GM18951 (cell line): ENCODE data around the gene ASPRV1.

Source experiments
- POLR2A ChIP-seq: IDR thresholded peaks from 4 replicates; pipeline ENCODE4 v1.6.1; 2011; ENCODE audit warnings: mild to moderate bottlenecking; ENCODE audit not compliant: insufficient read length, insufficient read depth; ENCODE audit errors: extremely low read depth
- in situ Hi-C: fragments of 300-500 bp; cut with MboI; formaldehyde crosslinking; loops from one replicate; pipeline ENCODE4 v1.12.0; 2022; ENCODE audit warnings: low sequenced_read_pairs, mixed read lengths, inconsistent platforms; ENCODE audit not compliant: unreplicated experiment

ASPRV1 gene

GRCh38 chr2:69935011-69935410, 26.4 kb downstream of the ASPRV1 start:
- TF ChIP-seq POLR2A, result no peak
- in situ Hi-C loops, result no loop called here

- in situ Hi-C loops, result no loop called here
- TF ChIP-seq POLR2A, result no peak
Observed at GRCh38 chr2:69934614-69934908, 26.9 kb downstream of the ASPRV1 start.

- in situ Hi-C loops, result no loop called here
- no peak for TF ChIP-seq POLR2A
Observed at GRCh38 chr2:69933839-69934613, 27.4 kb downstream of the ASPRV1 start.

DNA sequence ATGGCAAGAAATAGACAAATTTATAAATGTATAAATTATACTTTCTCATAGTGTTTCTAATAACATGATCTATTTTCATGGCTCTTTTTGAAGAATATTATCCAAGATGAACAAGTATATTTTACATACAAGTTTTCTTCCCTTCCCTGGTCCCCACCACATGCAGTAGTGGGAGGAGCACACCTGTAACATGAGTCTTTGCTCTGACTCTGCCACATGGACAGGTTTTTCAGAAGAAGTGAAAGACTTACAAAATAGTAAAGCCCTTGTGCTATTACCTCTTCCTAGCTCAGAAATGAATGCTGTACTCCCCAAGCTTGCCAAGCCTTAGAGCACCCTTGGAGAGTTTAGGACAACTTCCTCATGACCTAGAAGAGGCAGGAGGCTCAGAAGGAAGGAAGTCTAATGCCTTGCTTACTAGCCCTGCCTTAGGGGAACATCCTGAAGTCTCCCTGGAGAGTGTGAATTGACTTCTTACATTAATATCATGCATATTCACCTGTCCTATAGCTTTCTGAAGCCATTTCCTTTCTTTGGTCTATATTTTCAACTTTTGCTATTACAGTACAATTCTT, 28.1 kb downstream of the ASPRV1 start:
- in situ Hi-C loops, result no loop called here

DNA sequence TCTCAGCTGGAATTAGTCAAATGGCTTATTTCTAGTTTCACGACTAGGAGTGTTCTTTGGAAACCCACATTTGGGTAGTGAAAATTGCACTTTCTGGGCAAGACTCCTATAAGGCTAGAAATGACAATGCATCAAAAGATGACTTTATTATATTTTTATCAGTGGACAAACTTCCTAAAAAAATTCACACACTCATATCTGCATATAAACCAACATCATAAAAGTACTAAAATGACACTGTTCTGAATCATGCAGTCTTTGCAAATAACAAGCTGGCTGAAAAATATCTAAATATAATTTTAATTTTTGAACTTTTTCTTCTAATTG, 28.9 kb downstream of the ASPRV1 start:
- no peak for TF ChIP-seq POLR2A
- in situ Hi-C loops, result no loop called here

More for the DNA sequence above, 28.1 kb downstream of the ASPRV1 start:
- TF ChIP-seq POLR2A, result no peak

- in situ Hi-C loops, result no loop called here
- TF ChIP-seq POLR2A, result no peak
Observed at GRCh38 chr2:69931832-69932595, 29.4 kb downstream of the ASPRV1 start.

DNA sequence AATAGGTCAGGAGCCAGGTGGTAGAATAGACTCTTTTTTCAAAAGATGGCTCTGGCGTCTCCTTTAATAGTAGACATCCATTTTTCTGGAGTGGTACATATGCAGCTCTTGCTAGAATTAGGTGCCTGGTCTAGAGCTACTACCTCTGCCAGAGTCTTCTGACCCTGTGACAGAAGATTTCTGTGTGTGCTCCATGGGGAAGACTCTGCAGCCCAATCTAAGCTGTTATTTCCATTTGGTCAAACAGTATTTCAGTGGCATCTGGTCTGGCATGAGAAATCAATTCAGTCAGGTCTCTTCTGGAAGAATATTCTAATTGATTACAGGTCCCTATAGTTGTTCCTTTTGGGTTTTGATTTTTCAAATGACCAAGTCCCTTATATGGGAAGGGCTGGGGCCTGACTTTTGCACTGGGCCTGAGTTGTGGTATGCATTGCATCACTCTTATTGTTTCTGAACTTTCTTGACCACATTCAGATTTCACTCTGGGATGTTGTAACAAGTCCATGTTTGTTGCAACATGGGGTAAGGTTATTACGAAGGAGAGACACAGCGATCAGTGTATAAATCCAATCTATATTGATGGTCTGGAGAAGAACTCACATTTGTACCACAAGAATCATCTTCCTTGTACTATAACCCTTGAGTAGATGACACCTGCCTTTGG, 34.4 kb downstream of the ASPRV1 start:
- in situ Hi-C loops, result no loop called here
- no peak for TF ChIP-seq POLR2A

GRCh38 chr2:69923116-69923515, 38.3 kb downstream of the ASPRV1 start:
- in situ Hi-C loops, result no loop called here
- TF ChIP-seq POLR2A, result no peak

DNA sequence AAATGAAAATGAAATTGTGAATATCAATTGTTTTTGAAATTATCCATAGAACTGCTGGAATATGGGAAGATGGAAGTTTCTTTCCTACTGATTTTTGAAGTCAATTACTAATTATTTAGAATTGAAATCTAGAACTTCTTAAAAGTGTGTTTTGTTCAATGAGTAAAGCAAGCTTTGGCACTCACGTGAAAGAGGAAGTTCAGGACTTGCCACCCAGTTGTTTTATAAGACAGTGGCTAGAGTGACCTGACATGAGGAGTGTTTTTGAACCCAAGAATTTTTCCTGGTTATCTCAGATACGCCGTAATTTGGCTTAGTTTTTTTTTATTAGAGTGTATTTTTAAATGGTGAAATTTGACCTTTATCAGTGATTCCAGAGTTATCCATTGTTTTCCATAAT, 43.0 kb downstream of the ASPRV1 start:
- no peak for TF ChIP-seq POLR2A
- in situ Hi-C loops, result loop anchor here (10.0 kb wide), 1 partner anchor 156 kb away; no protein-coding TSS in a partner anchor

DNA sequence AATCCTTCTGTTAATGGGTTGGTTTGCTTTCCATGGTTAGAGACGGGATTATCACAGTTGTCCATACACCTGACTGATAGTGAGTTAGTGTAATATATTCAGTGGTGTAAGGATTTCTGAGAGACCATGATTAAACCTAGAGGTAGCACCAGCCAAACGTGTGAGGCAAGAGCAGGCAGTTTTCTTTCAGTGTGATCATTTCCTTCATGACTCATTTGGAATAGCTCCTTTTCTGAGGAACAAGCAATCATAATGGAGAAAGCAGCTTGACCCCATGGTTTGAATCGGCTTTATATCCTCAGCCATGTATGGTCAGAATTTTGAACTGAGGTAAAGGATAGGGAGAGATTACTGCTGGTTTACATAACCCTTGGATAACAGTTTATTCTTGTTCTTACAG, 43.6 kb downstream of the ASPRV1 start:
- in situ Hi-C loops, result loop anchor here (10.0 kb wide), 1 partner anchor 157 kb away; no protein-coding TSS in a partner anchor
- TF ChIP-seq POLR2A, result no peak

GRCh38 chr2:69916106-69916505, 45.3 kb downstream of the ASPRV1 start:
- no peak for TF ChIP-seq POLR2A
- in situ Hi-C loops, result loop anchor here (10.0 kb wide), 1 partner anchor 159 kb away; no protein-coding TSS in a partner anchor

DNA sequence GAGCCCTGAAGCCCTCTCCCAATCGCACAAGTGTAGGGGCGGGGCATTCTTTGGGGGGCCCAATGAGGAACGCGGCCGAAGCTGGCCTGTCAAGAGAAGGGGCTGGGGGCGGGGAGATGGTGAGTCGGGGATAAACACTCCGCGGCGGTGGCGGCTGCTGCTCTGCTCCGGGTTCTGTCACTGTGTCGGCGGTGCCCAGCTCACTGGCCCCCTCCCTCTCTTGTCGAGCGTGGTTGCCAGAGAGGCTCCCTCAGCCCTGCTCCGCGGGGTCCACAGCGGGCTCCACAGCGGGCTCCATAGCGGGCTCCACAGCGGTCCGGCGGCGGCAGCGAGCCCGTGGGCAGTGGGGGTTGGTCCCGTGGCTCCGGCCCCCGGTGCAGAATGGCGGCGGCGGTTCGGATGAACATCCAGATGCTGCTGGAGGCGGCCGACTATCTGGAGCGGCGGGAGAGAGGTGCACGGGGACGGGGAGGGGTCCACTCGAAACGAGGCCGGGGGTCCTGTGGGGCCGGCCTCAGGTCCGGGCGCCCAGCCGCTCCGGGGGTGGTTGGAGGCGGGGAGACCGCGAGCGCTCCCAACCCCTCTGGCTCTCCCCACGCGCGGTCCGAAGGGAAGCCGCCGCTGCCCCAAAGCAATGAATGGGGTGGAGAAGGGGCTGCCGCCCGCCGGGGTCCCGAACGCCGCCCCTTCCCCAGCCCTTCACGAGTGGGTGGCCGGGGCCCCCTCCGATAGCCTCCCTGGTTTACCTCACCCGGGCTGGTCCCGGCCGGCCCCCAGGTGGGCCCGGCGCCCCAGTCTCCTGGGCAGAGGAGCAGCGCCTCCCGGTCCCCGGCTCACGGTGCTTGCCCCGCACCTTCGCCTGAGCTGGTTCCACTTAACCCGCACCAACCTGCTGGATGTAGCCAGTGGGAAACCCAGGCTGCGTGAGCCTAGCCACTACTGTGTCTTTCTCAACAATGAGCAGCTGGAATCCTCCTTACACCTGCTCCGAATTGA, 46.2 kb downstream of the ASPRV1 start, which contains the start of gene MXD1:
TSS of gene MXD1 (plus strand) at position 160 of the 996 bp plus-strand sequence. CDS start at position 382, 222 bp downstream.
- peak; percentile 72 for TF ChIP-seq POLR2A
- in situ Hi-C loops, result loop anchor here (5.0 to 10.0 kb wide), 2 partner anchors 160 to 232 kb away; no protein-coding TSS in a partner anchor
